NCI-H2196 (cell line): ENCODE measurements around the gene DUSP15.

Experiments
- DNase-seq: peaks from one replicate; lab custom pipeline; 2025; ENCODE audit not compliant: unreplicated experiment; lab: John Stamatoyannopoulos, UW

The DUSP15 gene

GRCh38 chr20:31860390-31861134 lies 9.8 kb downstream of the DUSP15 start:
- no peak for DNase-seq

- no peak for DNase-seq
Observed at GRCh38 chr20:31859998-31860380, 10.3 kb downstream of the DUSP15 start.

- no peak for DNase-seq
Observed at GRCh38 chr20:31859266-31859997, 10.9 kb downstream of the DUSP15 start.

GRCh38 chr20:31858760-31859083 lies 11.6 kb downstream of the DUSP15 start:
- DNase-seq: no peak

GRCh38 chr20:31857861-31858759 lies 12.2 kb downstream of the DUSP15 start:
- no peak for DNase-seq

GRCh38 chr20:31856516-31856915 lies 13.8 kb downstream of the DUSP15 start:
- DNase-seq: no peak

GRCh38 chr20:31853481-31853880 lies 16.8 kb downstream of the DUSP15 start:
- DNase-seq: no peak

GRCh38 chr20:31851240-31851955 lies 18.9 kb downstream of the DUSP15 start:
- DNase-seq: no peak

GRCh38 chr20:31849306-31849930 lies 20.9 kb downstream of the DUSP15 start:
- DNase-seq: peak; percentile 82

- no peak for DNase-seq
Observed at GRCh38 chr20:31848088-31848999, 22.0 kb downstream of the DUSP15 start.

- DNase-seq: no peak
Observed at GRCh38 chr20:31846793-31847138, 23.6 kb downstream of the DUSP15 start.

- no peak for DNase-seq
Observed at GRCh38 chr20:31845300-31845863, 24.9 kb downstream of the DUSP15 start, which contains the start of gene FOXS1. TSS of gene FOXS1 (minus strand) at chr20:31845604. CDS start at chr20:31845542, 62 bp downstream.

- no peak for DNase-seq
Observed at GRCh38 chr20:31844737-31845299, 25.5 kb downstream of the DUSP15 start.

- DNase-seq: no peak
Observed at GRCh38 chr20:31843881-31844280, 26.4 kb downstream of the DUSP15 start.

- DNase-seq: no peak
Observed at GRCh38 chr20:31843288-31843687, 27.0 kb downstream of the DUSP15 start.

GRCh38 chr20:31842471-31843157 lies 27.7 kb downstream of the DUSP15 start:
- DNase-seq: no peak

GRCh38 chr20:31841928-31842327 lies 28.4 kb downstream of the DUSP15 start:
- no peak for DNase-seq
